Left renal pelvis (tissue), 4 donors: ENCODE measurements around the gene PHLDA3. TPM values are rescaled to one million over a fixed set of nuclear protein-coding genes. Genes with fewer than 3 reads are reported as not detected.

Source experiments
- polyA plus RNA-seq, 4 donors: library from polyadenylated mRNA; unstranded; fragments of 120-200 nt; gene quantifications; one replicate each; pipeline ENCODE4 v1.2.1, GENCODE V29; 2013; ENCODE audit not compliant: insufficient read length in 4 of 4

The PHLDA3 gene
- polyA plus RNA-seq, 4 donors, result 9.2 to 36.1 (median 13.6) TPM

Other genes starting within 250 kb of the PHLDA3 start
- under 1 TPM; 0.09 to 0.40 (median 0.13) TPM for gene PKP1, start 185.7 kb downstream of the PHLDA3 start, polyA plus RNA-seq
- 10 to 100 TPM; 18.9 to 66.5 (median 56.1) TPM for gene TNNT2, start 91.5 kb downstream of the PHLDA3 start, polyA plus RNA-seq
- 10 to 100 TPM in 3 of 4 donors, under 1 TPM in 1; 0.60 to 38.6 (median 29.7) TPM for gene LAD1, start 69.9 kb downstream of the PHLDA3 start, polyA plus RNA-seq
- gene TNNI1, start 47.5 kb downstream of the PHLDA3 start, polyA plus RNA-seq, result 10 to 100 TPM in 3 of 4 donors, 1 to 10 TPM in 1; 4.2 to 64.8 (median 54.2) TPM
- 100 to 1,000 TPM; 137 to 415 (median 143) TPM for gene CSRP1, start 37.9 kb upstream of the PHLDA3 start, polyA plus RNA-seq
- gene NAV1, start 69.9 kb upstream of the PHLDA3 start, polyA plus RNA-seq, result 10 to 100 TPM; 17.4 to 22.2 (median 19.9) TPM